Measurements from ENCODE around the gene FGD2. TPM values are rescaled to one million over a fixed set of nuclear protein-coding genes. Genes with fewer than 3 reads are reported as not detected.

FGD2 gene
- total and polyA plus RNA-seq, 10 of the 15 experiments (the other 5 are each of a cell fraction or from before 2014, with no cell fraction given), result 5.2 to 88.1 (median 33.2) TPM

- H3K9ac ChIP-seq (ENCODE audit: control insufficient read depth, insufficient read depth, low read length), result no peak overlapping the region
- H2AFZ ChIP-seq (ENCODE audit: control insufficient read depth, low read depth, low read length), result no peak overlapping the region
- in situ Hi-C loops (cut with MboI), result loop anchor here (10.0 kb wide), 2 partner anchors 149 to 179 kb away; partner anchors contain the start of gene PIM1
- H3K4me3 ChIP-seq, result no peak overlapping the region
- no peaks in the 10 kb centered on the region for H3K4me1 ChIP-seq (ENCODE audit: control insufficient read depth, insufficient read depth, low read length)
- H3K36me3 ChIP-seq (ENCODE audit: control insufficient read depth in 2 of 2, insufficient read depth in 2 of 2, low read length in 1 of 2), result peaks cover 9 to 11% of the 10 kb centered on the region in 2 experiments
- DNase-seq (ENCODE audit: low read depth, low spot score), result no peak
- H3K27ac ChIP-seq (ENCODE audit: control insufficient read depth, insufficient read depth), result no peak overlapping the region
- no peaks in the 10 kb centered on the region for H3K79me2 ChIP-seq (ENCODE audit: control insufficient read depth, insufficient read depth, low read length)
- H3K4me2 ChIP-seq (ENCODE audit: control insufficient read depth, insufficient read depth), result no peak overlapping the region
- WGBS (ENCODE audit: insufficient coverage, insufficient replicate concordance, low lambda C conversion rate, missing lambda C conversion rate), result 97% methylated on average over 24 of the region's 24 CpGs
- no TSS peak for BruUV-seq (replicated peaks)
- TF ChIP-seq ZNF592 (IDR thresholded peaks at IDR 0.05), result no peak
- TF ChIP-seq MAX (IDR thresholded peaks at IDR 0.05; ENCODE audit: low read depth, low read length), result no peak
- no peak for TF ChIP-seq BMI1 (IDR thresholded peaks at IDR 0.05; ENCODE audit: borderline replicate concordance)
- TF ChIP-seq KAT2A (conservative IDR thresholded peaks at IDR 0.05; ENCODE audit: control insufficient read depth, low read depth, low read length), result no peak
- no peak for TF ChIP-seq NFXL1 (IDR thresholded peaks at IDR 0.05; ENCODE audit: borderline replicate concordance)
- no peak for TF ChIP-seq RUNX3 (IDR thresholded peaks at IDR 0.05; ENCODE audit: low read length)
- no peak for TF ChIP-seq REST (IDR thresholded peaks at IDR 0.05; ENCODE audit: low read depth, low read length)
- intact Hi-C loops (cut with micrococcal nuclease; ENCODE audit: unreplicated experiment), result no loop called here
- no peak for ATAC-seq
- ChIA-PET RAD21 (ENCODE audit: unreplicated experiment) (interaction anchor here (2.4 to 4.7 kb wide), 2 partner anchors 145 to 184 kb away, joined by 6 to 31 read pairs; no protein-coding TSS in a partner anchor), CTCF (interaction anchor here (0.6 to 6.4 kb wide), 6 partner anchors 8 to 184 kb away, joined by 3 to 76 read pairs (median 8); partner anchors contain the start of gene PIM1), POLR2A (no interaction called here), SMC1A (ENCODE audit: uncharacterized antibody, unreplicated experiment) (interaction anchor here (1.3 kb wide), 1 partner anchor 130 kb away, joined by 3 read pairs; no protein-coding TSS in a partner anchor)
- no peaks in the 10 kb centered on the region for H4K20me1 ChIP-seq (ENCODE audit: control insufficient read depth, insufficient read depth)
- FAIRE-seq, result no peak
- H3K9me3 ChIP-seq (replicated peaks; ENCODE audit: control insufficient read depth, insufficient read depth, low read length), result no peaks in the 10 kb centered on the region; the same call in 2 of the 3 replicates
- no peaks in the 10 kb centered on the region for H3K27me3 ChIP-seq (replicated peaks in 1 of 2; ENCODE audit: control insufficient read depth in 2 of 2, insufficient read depth in 2 of 2, low read length in 1 of 2)
Observed at GRCh38 chr6:37025621-37026466, 20.4 kb downstream of the FGD2 start.
